Liver (tissue), 9 donors: ENCODE measurements around the gene KMT2B. TPM values are rescaled to one million over a fixed set of nuclear protein-coding genes. Genes with fewer than 3 reads are reported as not detected.

Source experiments
- DNase-seq: peaks from one replicate; pipeline ENCODE4 v3.0.0-alpha.2; 2017; ENCODE audit warnings: low spot score
- H3K27ac ChIP-seq, 2 donors: one replicate each; pipeline ENCODE4 v1.7.0; 2013; ENCODE audit warnings: inconsistent platforms in 2 of 2, low read length in 2 of 2, control low read depth in 1 of 2, low read depth in 1 of 2, mild to moderate bottlenecking in 1 of 2
- H3K27me3 ChIP-seq, 4 donors: one replicate each; pipeline versions ENCODE4 v1.6.1 to v1.7.0; 2013; ENCODE audit warnings: low read length in 3 of 4, inconsistent platforms in 1 of 4, mild to moderate bottlenecking in 1 of 4, moderate library complexity in 1 of 4; ENCODE audit not compliant: control insufficient read depth in 4 of 4, insufficient read depth in 4 of 4
- H3K36me3 ChIP-seq, 4 donors: one replicate each; pipeline versions ENCODE4 v1.6.1 to v1.7.0; 2013; ENCODE audit warnings: low read length in 3 of 4, mild to moderate bottlenecking in 3 of 4, low read depth in 1 of 4, moderate library complexity in 1 of 4; ENCODE audit not compliant: control insufficient read depth in 4 of 4, insufficient read depth in 3 of 4
- H3K4me1 ChIP-seq, 4 donors: one replicate each; pipeline versions ENCODE4 v1.6.1 to v1.7.0; 2013; ENCODE audit warnings: low read length in 3 of 4, mild to moderate bottlenecking in 3 of 4, moderate library complexity in 1 of 4; ENCODE audit not compliant: control insufficient read depth in 4 of 4, insufficient read depth in 4 of 4
- H3K4me3 ChIP-seq, 3 donors: one replicate each; pipeline versions ENCODE4 v1.6.1 to v1.7.0; 2013; ENCODE audit warnings: low read length in 3 of 3, control low read depth in 1 of 3, low read depth in 1 of 3, mild to moderate bottlenecking in 1 of 3
- H3K9ac ChIP-seq, 2 donors: one replicate each; pipeline ENCODE4 v1.7.0; 2013; ENCODE audit warnings: low read length in 2 of 2, mild to moderate bottlenecking in 2 of 2, moderate library complexity in 2 of 2, control low read depth in 1 of 2, low read depth in 1 of 2
- H3K9me3 ChIP-seq, 4 donors: one replicate each; pipeline versions ENCODE4 v1.6.1 to v1.7.0; 2013; ENCODE audit warnings: low read length in 3 of 4; ENCODE audit not compliant: control insufficient read depth in 4 of 4
- ATF3 ChIP-seq: IDR thresholded peaks from 2 replicates; pipeline ENCODE4 v1.6.1; 2016; ENCODE audit warnings: antibody characterized with exemption
- CTCF ChIP-seq: fragments of 150-350 bp; IDR thresholded peaks from 2 replicates; pipeline ENCODE4 v1.5.1; 2017; ENCODE audit warnings: improper control_type of control experiment, low read depth, low read length; ENCODE audit not compliant: missing input control
- EGR1 ChIP-seq, 2 donors: IDR thresholded peaks; 2 replicates each; pipeline ENCODE4 v1.6.1; 2016 to 2018; ENCODE audit warnings: antibody characterized with exemption in 2 of 2, low read depth in 2 of 2
- FOXA1 ChIP-seq: IDR thresholded peaks from 2 replicates; pipeline ENCODE4 v1.6.1; 2016; ENCODE audit warnings: antibody characterized with exemption
- FOXA2 ChIP-seq: IDR thresholded peaks from 2 replicates; pipeline ENCODE4 v1.6.1; 2016; ENCODE audit warnings: antibody characterized with exemption
- GABPA ChIP-seq, 2 donors: IDR thresholded peaks in 1 of 2; conservative IDR thresholded peaks in 1 of 2; 2 replicates each; pipeline ENCODE4 v1.6.1; 2016; ENCODE audit warnings: antibody characterized with exemption in 2 of 2, mild to moderate bottlenecking in 1 of 2, moderate library complexity in 1 of 2
- HNF4A ChIP-seq, 2 donors: conservative IDR thresholded peaks; 2 replicates each; pipeline ENCODE4 v1.6.1; 2016; ENCODE audit warnings: antibody characterized with exemption in 2 of 2, mild to moderate bottlenecking in 2 of 2
- HNF4G ChIP-seq: IDR thresholded peaks from 2 replicates; pipeline ENCODE4 v1.6.1; 2016; ENCODE audit warnings: antibody characterized with exemption
- JUND ChIP-seq, 2 donors: IDR thresholded peaks; 2 replicates each; pipeline ENCODE4 v1.6.1; 2016; ENCODE audit warnings: antibody characterized with exemption in 2 of 2
- NR2F2 ChIP-seq: IDR thresholded peaks from 2 replicates; pipeline ENCODE4 v1.6.1; 2016; ENCODE audit warnings: antibody characterized with exemption
- RAD21 ChIP-seq, 2 donors: IDR thresholded peaks; 2 replicates each; pipeline ENCODE4 v1.6.1; 2016; ENCODE audit warnings: antibody characterized with exemption in 2 of 2, mild to moderate bottlenecking in 2 of 2
- RXRA ChIP-seq, 2 donors: IDR thresholded peaks; 2 replicates each; pipeline ENCODE4 v1.6.1; 2017 to 2018; ENCODE audit warnings: antibody characterized with exemption in 2 of 2, mild to moderate bottlenecking in 1 of 2
- SP1 ChIP-seq: IDR thresholded peaks from 2 replicates; pipeline ENCODE4 v1.6.1; 2018; ENCODE audit warnings: antibody characterized with exemption, mild to moderate bottlenecking
- TAF1 ChIP-seq: conservative IDR thresholded peaks from 2 replicates; pipeline ENCODE4 v1.6.1; 2016; ENCODE audit warnings: antibody characterized with exemption, mild to moderate bottlenecking
- YY1 ChIP-seq: IDR thresholded peaks from 2 replicates; pipeline ENCODE4 v1.6.1; 2016; ENCODE audit warnings: antibody characterized with exemption, mild to moderate bottlenecking
- WGBS: extraction: QIAGEN DNeasy Blood & Tissue Kit; methylation state at CpG from one replicate; pipeline ENCODE4 v1.1.7; 2013; 5-methylcytosine and 5-hydroxymethylcytosine counted together
- polyA plus RNA-seq, 2 donors: library from polyadenylated mRNA; stranded (reverse) in 1 of 2; unstranded in 1 of 2; fragments of 200-250 nt in 1 of 2; fragments of >200 nt in 1 of 2; fragmentation: Nextera tagmentation in 1 of 2; extraction: Ambion mirVana in 1 of 2; gene quantifications; one replicate each; pipeline versions ENCODE4 v1.2.1 to v1.2.3, GENCODE V29; 2013 to 2015
- total RNA-seq, 2 donors: library from RNA; depleted of rRNA; stranded (reverse); fragments of >200 nt; gene quantifications; one replicate each; pipeline ENCODE4 v1.2.3, GENCODE V29; 2014
- TF ChIP-seq, protein P1 (sequence below): IDR thresholded peaks from 2 replicates; pipeline ENCODE4 v1.6.1; 2016; ENCODE audit warnings: antibody characterized with exemption
- TF ChIP-seq, protein P2 (sequence below): IDR thresholded peaks from 2 replicates; pipeline ENCODE4 v1.6.1; 2016; ENCODE audit warnings: antibody characterized with exemption
- TF ChIP-seq, protein P3 (sequence below): IDR thresholded peaks from 2 replicates; pipeline ENCODE4 v1.6.1; 2016; ENCODE audit warnings: antibody characterized with exemption, mild to moderate bottlenecking
- donor health status: healthy.
- donor health status: healthy.
- donor health status: healthy.
- donor health status: healthy.
- donor health status: healthy.

KMT2B gene
- total and polyA plus RNA-seq, 4 donors: 3.7 to 12.1 (median 8.3) TPM

DNA sequence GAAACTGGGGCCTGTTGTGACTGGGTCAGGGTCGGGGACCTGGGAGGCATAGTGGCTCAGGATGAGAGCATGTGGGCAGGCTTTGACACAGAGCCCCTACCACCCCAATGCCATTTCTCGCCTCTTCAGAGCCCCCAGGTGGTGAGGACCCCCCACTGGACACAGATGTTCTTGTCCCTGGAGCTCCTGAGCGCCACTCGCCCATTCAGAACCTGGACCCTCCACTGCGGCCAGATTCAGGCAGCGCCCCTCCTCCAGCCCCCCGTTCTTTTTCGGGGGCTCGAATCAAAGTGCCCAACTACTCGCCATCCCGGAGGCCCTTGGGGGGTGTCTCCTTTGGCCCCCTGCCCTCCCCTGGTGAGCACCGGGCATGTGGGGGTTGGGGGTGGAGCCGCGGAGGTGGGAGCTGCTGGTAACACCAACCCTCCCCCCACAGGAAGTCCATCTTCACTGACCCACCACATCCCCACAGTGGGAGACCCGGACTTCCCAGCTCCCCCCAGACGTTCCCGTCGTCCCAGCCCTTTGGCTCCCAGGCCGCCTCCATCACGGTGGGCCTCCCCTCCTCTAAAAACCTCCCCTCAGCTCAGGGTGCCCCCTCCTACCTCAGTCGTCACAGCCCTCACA is 14.1 kb downstream of the KMT2B start (continued):
- TF ChIP-seq CTCF (no peak), FOXA2 (no peak), HNF4A (conservative IDR thresholded peaks at IDR 0.05) (no peak), TAF1 (no peak)

GRCh38 chr19:35732540-35733179 is 14.9 kb downstream of the KMT2B start:
- TF ChIP-seq HNF4G (no peak), YY1 (no peak), EGR1 (IDR thresholded peaks at IDR 0.05; ENCODE audit: low read depth in 2 of 2) (no peak), CTCF (no peak), HNF4A (conservative IDR thresholded peaks at IDR 0.05) (no peak), RXRA (IDR thresholded peaks at IDR 0.05) (no peak), RAD21 (IDR thresholded peaks at IDR 0.05) (no peak), ATF3 (no peak), FOXA1 (no peak), SP1 (no peak), NR2F2 (no peak), TAF1 (no peak), FOXA2 (no peak), GABPA (IDR thresholded peaks at IDR 0.05 in 1 of 2, conservative IDR thresholded peaks at IDR 0.05 in 1 of 2) (no peak), JUND (IDR thresholded peaks at IDR 0.05) (no peak)
- TF ChIP-seq, protein P1, sequence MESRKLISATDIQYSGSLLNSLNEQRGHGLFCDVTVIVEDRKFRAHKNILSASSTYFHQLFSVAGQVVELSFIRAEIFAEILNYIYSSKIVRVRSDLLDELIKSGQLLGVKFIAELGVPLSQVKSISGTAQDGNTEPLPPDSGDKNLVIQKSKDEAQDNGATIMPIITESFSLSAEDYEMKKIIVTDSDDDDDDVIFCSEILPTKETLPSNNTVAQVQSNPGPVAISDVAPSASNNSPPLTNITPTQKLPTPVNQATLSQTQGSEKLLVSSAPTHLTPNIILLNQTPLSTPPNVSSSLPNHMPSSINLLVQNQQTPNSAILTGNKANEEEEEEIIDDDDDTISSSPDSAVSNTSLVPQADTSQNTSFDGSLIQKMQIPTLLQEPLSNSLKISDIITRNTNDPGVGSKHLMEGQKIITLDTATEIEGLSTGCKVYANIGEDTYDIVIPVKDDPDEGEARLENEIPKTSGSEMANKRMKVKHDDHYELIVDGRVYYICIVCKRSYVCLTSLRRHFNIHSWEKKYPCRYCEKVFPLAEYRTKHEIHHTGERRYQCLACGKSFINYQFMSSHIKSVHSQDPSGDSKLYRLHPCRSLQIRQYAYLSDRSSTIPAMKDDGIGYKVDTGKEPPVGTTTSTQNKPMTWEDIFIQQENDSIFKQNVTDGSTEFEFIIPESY: no peak
- TF ChIP-seq, protein P2, sequence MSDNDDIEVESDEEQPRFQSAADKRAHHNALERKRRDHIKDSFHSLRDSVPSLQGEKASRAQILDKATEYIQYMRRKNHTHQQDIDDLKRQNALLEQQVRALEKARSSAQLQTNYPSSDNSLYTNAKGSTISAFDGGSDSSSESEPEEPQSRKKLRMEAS: no peak
- TF ChIP-seq, protein P3, sequence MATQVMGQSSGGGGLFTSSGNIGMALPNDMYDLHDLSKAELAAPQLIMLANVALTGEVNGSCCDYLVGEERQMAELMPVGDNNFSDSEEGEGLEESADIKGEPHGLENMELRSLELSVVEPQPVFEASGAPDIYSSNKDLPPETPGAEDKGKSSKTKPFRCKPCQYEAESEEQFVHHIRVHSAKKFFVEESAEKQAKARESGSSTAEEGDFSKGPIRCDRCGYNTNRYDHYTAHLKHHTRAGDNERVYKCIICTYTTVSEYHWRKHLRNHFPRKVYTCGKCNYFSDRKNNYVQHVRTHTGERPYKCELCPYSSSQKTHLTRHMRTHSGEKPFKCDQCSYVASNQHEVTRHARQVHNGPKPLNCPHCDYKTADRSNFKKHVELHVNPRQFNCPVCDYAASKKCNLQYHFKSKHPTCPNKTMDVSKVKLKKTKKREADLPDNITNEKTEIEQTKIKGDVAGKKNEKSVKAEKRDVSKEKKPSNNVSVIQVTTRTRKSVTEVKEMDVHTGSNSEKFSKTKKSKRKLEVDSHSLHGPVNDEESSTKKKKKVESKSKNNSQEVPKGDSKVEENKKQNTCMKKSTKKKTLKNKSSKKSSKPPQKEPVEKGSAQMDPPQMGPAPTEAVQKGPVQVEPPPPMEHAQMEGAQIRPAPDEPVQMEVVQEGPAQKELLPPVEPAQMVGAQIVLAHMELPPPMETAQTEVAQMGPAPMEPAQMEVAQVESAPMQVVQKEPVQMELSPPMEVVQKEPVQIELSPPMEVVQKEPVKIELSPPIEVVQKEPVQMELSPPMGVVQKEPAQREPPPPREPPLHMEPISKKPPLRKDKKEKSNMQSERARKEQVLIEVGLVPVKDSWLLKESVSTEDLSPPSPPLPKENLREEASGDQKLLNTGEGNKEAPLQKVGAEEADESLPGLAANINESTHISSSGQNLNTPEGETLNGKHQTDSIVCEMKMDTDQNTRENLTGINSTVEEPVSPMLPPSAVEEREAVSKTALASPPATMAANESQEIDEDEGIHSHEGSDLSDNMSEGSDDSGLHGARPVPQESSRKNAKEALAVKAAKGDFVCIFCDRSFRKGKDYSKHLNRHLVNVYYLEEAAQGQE: no peak
- H3K9me3 ChIP-seq: no peaks in the 10 kb centered on the region
- no peaks in the 10 kb centered on the region for H3K4me1 ChIP-seq
- H3K4me3 ChIP-seq: no peak overlapping the region
- H3K27me3 ChIP-seq: no peaks in the 10 kb centered on the region
- 95% methylated on average over 25 of the region's 25 CpGs for WGBS
- no peak for DNase-seq
- no peak overlapping the region for H3K27ac ChIP-seq
- H3K36me3 ChIP-seq: peaks cover 39 to 91% (median 51%) of the 10 kb centered on the region in 4 donors
- H3K9ac ChIP-seq: no peak overlapping the region
